Urinary bladder (tissue), 4 donors: ENCODE results near the gene CIT. TPM values are rescaled to one million over a fixed set of nuclear protein-coding genes. Genes with fewer than 3 reads are reported as not detected.

ENCODE experiments used
- DNase-seq: peaks from one replicate; pipeline ENCODE4 v3.0.0-alpha.2; 2015; ENCODE audit errors: extremely low spot score
- H3K27ac ChIP-seq: one replicate; pipeline ENCODE4 v1.5.1; 2013; ENCODE audit warnings: low read depth, mild to moderate bottlenecking, moderate library complexity
- H3K36me3 ChIP-seq: one replicate; pipeline ENCODE4 v1.6.1; 2013; ENCODE audit warnings: mild to moderate bottlenecking, moderate library complexity; ENCODE audit not compliant: insufficient read depth
- H3K4me1 ChIP-seq: one replicate; pipeline ENCODE4 v1.6.1; 2013; ENCODE audit warnings: mild to moderate bottlenecking, moderate library complexity; ENCODE audit not compliant: insufficient read depth
- H3K4me3 ChIP-seq: one replicate; pipeline ENCODE4 v1.5.1; 2013; ENCODE audit warnings: low read depth, low read length
- WGBS: extraction: QIAGEN DNeasy Blood & Tissue Kit; methylation state at CpG from one replicate; pipeline ENCODE4 v1.1.7; 2013; 5-methylcytosine and 5-hydroxymethylcytosine counted together
- polyA plus RNA-seq: library from polyadenylated mRNA; stranded (reverse); fragments of 200-250 nt; gene quantifications from one replicate; pipeline ENCODE4 v1.2.3, GENCODE V29; 2013
- total RNA-seq: library from RNA; depleted of rRNA; stranded (reverse); fragments of >200 nt; gene quantifications from one replicate; pipeline ENCODE4 v1.2.3, GENCODE V29; 2014
- donor health status: healthy with polysubstance abuse.
- donor health status: healthy.

CIT gene
- total and polyA plus RNA-seq, 2 donors, result 1.7 to 23.3 TPM

- H3K36me3 ChIP-seq, result no peaks in the 10 kb centered on the region
- WGBS, result 90% methylated on average over 7 of the region's 7 CpGs
- H3K4me3 ChIP-seq, result no peak overlapping the region
- no peak for DNase-seq
- H3K27ac ChIP-seq, result no peak overlapping the region
- no peaks in the 10 kb centered on the region for H3K4me1 ChIP-seq
Observed at GRCh38 chr12:119705182-119705581, 171.9 kb downstream of the CIT start.

- Histone ChIP-seq H3K4me3 (no peak overlapping the region), H3K27ac (no peak overlapping the region), H3K4me1 (no peaks in the 10 kb centered on the region), H3K36me3 (no peaks in the 10 kb centered on the region)
- 88% methylated on average over 16 of the region's 16 CpGs for WGBS
- no peak for DNase-seq
Observed at GRCh38 chr12:119704065-119704747, 172.9 kb downstream of the CIT start.

GRCh38 chr12:119700078-119700477 lies 177.0 kb downstream of the CIT start:
- no peaks in the 10 kb centered on the region for H3K4me1 ChIP-seq
- no peak for DNase-seq
- WGBS, result 95% methylated on average over 6 of the region's 6 CpGs
- no peak overlapping the region for H3K27ac ChIP-seq
- H3K4me3 ChIP-seq, result no peak overlapping the region
- no peaks in the 10 kb centered on the region for H3K36me3 ChIP-seq

- 97% methylated on average over 11 of the region's 11 CpGs for WGBS
- Histone ChIP-seq H3K4me1 (no peaks in the 10 kb centered on the region), H3K27ac (no peak overlapping the region), H3K36me3 (no peaks in the 10 kb centered on the region), H3K4me3 (no peak overlapping the region)
- no peak for DNase-seq
Observed at GRCh38 chr12:119699199-119699760, 177.8 kb downstream of the CIT start.

GRCh38 chr12:119696943-119697342 lies 180.2 kb downstream of the CIT start:
- no peak overlapping the region for H3K4me3 ChIP-seq
- no peaks in the 10 kb centered on the region for H3K36me3 ChIP-seq
- H3K27ac ChIP-seq, result no peak overlapping the region
- no peaks in the 10 kb centered on the region for H3K4me1 ChIP-seq
- WGBS, result 87% methylated on average over 5 of the region's 5 CpGs
- no peak for DNase-seq

- Histone ChIP-seq H3K27ac (no peak overlapping the region), H3K36me3 (no peaks in the 10 kb centered on the region), H3K4me3 (no peak overlapping the region), H3K4me1 (no peaks in the 10 kb centered on the region)
- WGBS, result 85% methylated on average over 4 of the region's 4 CpGs
- no peak for DNase-seq
Observed at GRCh38 chr12:119695034-119695433, 182.1 kb downstream of the CIT start.

- no peaks in the 10 kb centered on the region for H3K4me1 ChIP-seq
- no peak for DNase-seq
- H3K36me3 ChIP-seq, result no peaks in the 10 kb centered on the region
- WGBS, result 94% methylated on average over 6 of the region's 6 CpGs
- no peak overlapping the region for H3K4me3 ChIP-seq
- no peak overlapping the region for H3K27ac ChIP-seq
Observed at GRCh38 chr12:119694111-119694510, 183.0 kb downstream of the CIT start.

GRCh38 chr12:119693511-119693910 lies 183.6 kb downstream of the CIT start:
- Histone ChIP-seq H3K27ac (no peak overlapping the region), H3K4me3 (no peak overlapping the region)
- 25% methylated on average over 1 of the region's 1 CpG for WGBS

GRCh38 chr12:119692997-119693396 lies 184.1 kb downstream of the CIT start:
- H3K4me1 ChIP-seq, result no peaks in the 10 kb centered on the region
- 8% methylated on average over 6 of the region's 6 CpGs for WGBS
- no peak for DNase-seq
- no peak overlapping the region for H3K4me3 ChIP-seq
- no peak overlapping the region for H3K27ac ChIP-seq
- H3K36me3 ChIP-seq, result no peaks in the 10 kb centered on the region

More at GRCh38 chr12:119693511-119693910, 183.6 kb downstream of the CIT start:
- no peak for DNase-seq
- Histone ChIP-seq H3K36me3 (no peaks in the 10 kb centered on the region), H3K4me1 (no peaks in the 10 kb centered on the region)

- no peaks in the 10 kb centered on the region for H3K36me3 ChIP-seq
- no peak for DNase-seq
- H3K4me3 ChIP-seq, result no peak overlapping the region
- no peaks in the 10 kb centered on the region for H3K4me1 ChIP-seq
- H3K27ac ChIP-seq, result no peak overlapping the region
- WGBS, result 36% methylated on average over 5 of the region's 5 CpGs
Observed at GRCh38 chr12:119692410-119692809, 184.7 kb downstream of the CIT start.

- Histone ChIP-seq H3K36me3 (no peaks in the 10 kb centered on the region), H3K4me3 (no peak overlapping the region), H3K27ac (no peak overlapping the region), H3K4me1 (no peaks in the 10 kb centered on the region)
- DNase-seq, result no peak
- 88% methylated on average over 6 of the region's 6 CpGs for WGBS
Observed at GRCh38 chr12:119691202-119691810, 185.8 kb downstream of the CIT start.

- no peak overlapping the region for H3K27ac ChIP-seq
- 98% methylated on average over 38 of the region's 38 CpGs for WGBS
- peaks cover 3% of the 10 kb centered on the region for H3K4me1 ChIP-seq
- no peak for DNase-seq
- H3K36me3 ChIP-seq, result no peaks in the 10 kb centered on the region
- H3K4me3 ChIP-seq, result no peak overlapping the region
Observed at GRCh38 chr12:119689935-119690500, 187.1 kb downstream of the CIT start.

GRCh38 chr12:119687879-119688278 lies 189.2 kb downstream of the CIT start:
- WGBS, result 94% methylated on average over 9 of the region's 9 CpGs
- Histone ChIP-seq H3K4me3 (no peak overlapping the region), H3K27ac (no peak overlapping the region), H3K36me3 (no peaks in the 10 kb centered on the region), H3K4me1 (peaks cover 3% of the 10 kb centered on the region)
- DNase-seq, result no peak

- Histone ChIP-seq H3K4me1 (peaks cover 3% of the 10 kb centered on the region), H3K4me3 (no peak overlapping the region), H3K27ac (no peak overlapping the region), H3K36me3 (no peaks in the 10 kb centered on the region)
- WGBS, result 71% methylated on average over 14 of the region's 14 CpGs
- no peak for DNase-seq
Observed at GRCh38 chr12:119687406-119687805, 189.7 kb downstream of the CIT start.
